Tibial nerve (tissue), 4 donors: Measurements from ENCODE around the gene SV2A.

ENCODE experiments used
- CTCF ChIP-seq, 5 experiments: fragments of 200-600 bp in 3 of 5; fragments of 450-650 bp in 2 of 5; sonication (generic) in 3 of 5; IDR thresholded peaks; one replicate each; pipeline ENCODE4 v1.5.1; 2016 to 2019; ENCODE audit warnings: antibody characterized with exemption in 5 of 5, mild to moderate bottlenecking in 3 of 5, moderate library complexity in 2 of 5
- EP300 ChIP-seq, 2 donors: sonication (generic); formaldehyde crosslinking; IDR thresholded peaks; one replicate each; pipeline ENCODE4 v1.6.1; 2017; ENCODE audit warnings: antibody characterized with exemption in 2 of 2, mild to moderate bottlenecking in 1 of 2
- POLR2A ChIP-seq, 2 donors: fragments of 450-650 bp; IDR thresholded peaks; one replicate each; pipeline ENCODE4 v1.6.1; 2017; ENCODE audit warnings: antibody characterized with exemption in 2 of 2, mild to moderate bottlenecking in 2 of 2, moderate library complexity in 2 of 2

DNA sequence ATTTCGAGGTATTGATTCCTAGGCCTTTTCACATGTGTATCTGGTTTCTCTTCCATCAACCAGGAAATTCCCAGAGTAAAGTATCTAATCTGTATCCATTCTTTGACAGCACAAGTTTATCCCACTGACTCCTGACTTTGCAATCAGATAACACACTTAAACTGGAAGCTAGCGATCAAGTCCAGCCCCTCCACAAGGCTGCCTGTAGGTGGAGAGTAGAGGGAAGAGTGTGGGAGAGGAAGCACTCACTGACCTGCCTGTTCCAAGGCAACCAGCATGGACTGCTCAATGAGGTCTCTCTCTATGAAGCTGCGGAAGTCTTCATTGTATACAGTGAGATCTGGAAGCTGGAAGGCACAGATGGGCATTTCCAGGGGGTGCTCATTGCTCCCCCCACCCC lies 49.4 kb upstream of the SV2A start:
- no peak for TF ChIP-seq CTCF (IDR thresholded peaks at IDR 0.05)
- TF ChIP-seq EP300 (IDR thresholded peaks at IDR 0.05) = no peak
- no peak for TF ChIP-seq POLR2A (IDR thresholded peaks at IDR 0.05)
